NCI-H69 (cell line): ENCODE results near the gene MYL6B.

Experiments
- DNase-seq: peaks from one replicate; lab custom pipeline; 2025; lab: John Stamatoyannopoulos, UW

Gene MYL6B

GRCh38 chr12:56122637-56123036 lies 29.8 kb upstream of the MYL6B start:
- DNase-seq = peak; percentile 76

DNA sequence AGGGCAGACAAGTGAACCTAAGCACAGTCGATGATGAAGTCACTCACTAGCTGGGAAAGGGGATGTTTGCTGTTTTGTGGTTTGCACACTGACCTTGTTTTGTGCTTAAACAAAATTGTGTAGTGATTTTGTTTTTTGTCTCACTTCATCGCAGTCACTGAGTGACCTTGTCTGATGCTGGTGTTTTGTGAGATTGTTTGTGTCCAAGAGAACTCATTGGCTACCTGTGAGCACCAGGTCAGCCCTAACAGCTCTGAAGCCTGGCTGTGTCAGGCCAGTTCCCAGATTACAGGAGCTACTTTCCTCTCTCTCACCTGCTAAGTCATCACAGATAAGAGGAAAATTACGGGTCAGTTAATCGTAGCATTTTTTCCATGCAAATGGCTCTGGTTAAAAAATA lies 28.3 kb upstream of the MYL6B start:
- DNase-seq = no peak

GRCh38 chr12:56126732-56127239 lies 25.6 kb upstream of the MYL6B start:
- DNase-seq = no peak

- no peak for DNase-seq
These were observed 24.9 kb upstream of the MYL6B start for GRCh38 chr12:56127485-56127887.

- DNase-seq = peak; percentile 100
These were observed 24.3 kb upstream of the MYL6B start, which contains the start of gene ESYT1 for GRCh38 chr12:56127888-56128669. Gene ESYT1, plus strand, starts transcription at chr12:56128267. Its CDS starts 53 bp downstream, at chr12:56128320.

DNA sequence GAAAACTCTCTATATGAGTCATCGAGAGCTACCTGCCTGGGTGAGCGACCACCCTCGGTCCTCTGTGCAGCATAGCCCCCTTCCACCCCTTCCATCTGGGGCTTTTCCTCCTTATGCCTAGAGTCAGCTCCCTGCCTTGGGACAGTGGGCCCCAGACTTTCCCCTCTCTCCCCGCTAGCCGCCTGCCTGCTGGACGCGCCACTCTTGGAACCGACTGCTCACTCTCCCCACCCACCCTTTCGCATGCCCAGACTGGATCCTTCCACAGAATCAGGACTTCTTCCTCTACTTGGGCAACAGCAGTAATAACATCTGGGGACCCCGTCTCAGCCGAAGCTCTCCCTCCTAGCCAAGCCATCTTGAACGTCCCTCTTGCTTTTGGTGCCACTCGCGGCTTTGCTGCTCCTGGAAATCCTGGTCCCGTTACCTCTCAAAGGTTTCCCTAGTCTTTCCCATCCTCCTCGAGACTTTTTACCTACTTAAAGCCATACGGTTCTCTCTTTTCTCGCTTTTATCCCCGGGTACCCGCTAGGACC lies 23.6 kb upstream of the MYL6B start:
- DNase-seq = peak; percentile 63

GRCh38 chr12:56129206-56129941 lies 23.0 kb upstream of the MYL6B start:
- DNase-seq = peak; percentile 75

DNA sequence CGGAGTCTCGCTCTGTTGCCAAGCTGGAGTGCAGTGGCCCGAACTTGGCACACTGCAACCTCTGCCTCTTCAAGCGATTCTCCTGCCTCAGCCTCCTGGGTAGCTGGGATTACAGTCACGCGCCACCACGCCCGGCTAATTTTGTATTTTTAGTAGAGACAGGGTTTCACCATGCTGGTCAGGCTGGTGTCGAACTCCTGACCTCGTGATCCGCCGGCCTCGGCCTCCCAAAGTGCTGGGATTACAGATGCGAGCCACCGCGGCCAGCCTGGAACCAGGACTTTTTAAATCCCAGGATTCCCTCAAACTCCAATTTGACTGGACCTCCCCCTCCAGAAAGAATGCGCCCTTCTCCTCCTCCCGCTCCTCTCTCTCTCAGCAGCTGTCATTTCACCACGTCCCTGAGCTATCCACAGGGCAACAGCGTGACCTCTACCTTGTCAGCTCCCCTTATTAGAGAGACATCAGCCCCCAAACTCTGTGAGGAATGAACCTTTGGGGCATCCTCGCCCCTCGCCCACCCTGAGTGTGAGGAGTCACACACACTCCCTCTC lies 22.4 kb upstream of the MYL6B start:
- no peak for DNase-seq

DNA sequence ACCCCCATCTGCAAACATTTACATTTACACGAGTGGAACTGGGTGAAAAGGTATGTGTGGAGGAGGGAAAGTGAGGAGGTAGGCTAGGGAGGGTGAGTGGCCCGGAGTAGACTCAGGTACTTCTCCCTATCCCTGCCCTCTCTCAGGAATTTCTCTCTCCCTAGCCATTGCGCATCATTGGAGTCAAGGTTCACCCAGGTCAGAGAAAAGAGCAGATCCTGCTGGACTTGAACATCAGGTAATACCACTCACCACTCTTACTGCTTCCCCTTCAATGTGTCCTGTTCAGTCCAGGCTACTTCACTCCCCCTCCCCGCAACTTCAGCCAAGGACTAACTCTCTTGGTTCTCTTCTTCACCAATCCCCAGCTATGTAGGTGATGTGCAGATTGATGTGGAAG lies 21.5 kb upstream of the MYL6B start:
- DNase-seq = no peak

DNA sequence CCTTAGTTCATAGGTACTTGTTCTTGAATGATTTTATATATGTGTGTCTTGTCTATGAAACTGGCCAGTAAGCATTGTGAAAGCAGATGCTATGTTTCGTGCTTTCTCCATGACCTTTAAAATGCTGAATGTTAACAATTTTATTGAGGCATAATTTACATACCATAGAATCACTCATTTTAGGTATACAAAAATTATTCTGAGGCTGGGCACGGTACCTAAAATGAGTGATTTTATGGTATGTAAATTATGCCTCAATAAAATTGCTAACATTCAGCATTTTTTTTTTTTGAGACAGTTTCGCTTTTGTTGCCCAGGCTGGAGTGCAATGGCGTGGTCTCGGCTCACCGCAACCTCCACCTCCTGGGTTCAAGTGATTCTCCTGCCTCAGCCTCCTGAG lies 17.5 kb upstream of the MYL6B start:
- no peak for DNase-seq

GRCh38 chr12:56137853-56138571 lies 14.4 kb upstream of the MYL6B start:
- DNase-seq = no peak

- no peak for DNase-seq
These were observed 10.2 kb upstream of the MYL6B start for GRCh38 chr12:56141946-56142784.

DNA sequence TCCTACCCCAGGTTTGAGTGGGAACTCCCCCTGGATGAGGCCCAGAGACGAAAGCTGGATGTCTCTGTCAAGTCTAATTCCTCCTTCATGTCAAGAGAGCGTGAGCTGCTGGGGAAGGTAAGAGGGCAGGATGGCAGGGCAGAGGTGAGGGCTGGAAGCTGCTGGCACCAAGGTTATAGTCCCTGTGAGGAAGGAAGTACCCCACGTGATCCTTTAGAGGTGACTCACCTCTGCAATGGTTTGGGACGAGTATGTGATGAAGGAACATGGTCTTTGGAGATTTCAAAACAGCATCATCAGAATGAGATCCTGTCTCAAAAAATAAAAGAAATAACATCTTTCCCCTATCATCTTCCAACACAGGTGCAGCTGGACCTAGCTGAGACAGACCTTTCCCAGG lies 9.2 kb upstream of the MYL6B start:
- no peak for DNase-seq

DNA sequence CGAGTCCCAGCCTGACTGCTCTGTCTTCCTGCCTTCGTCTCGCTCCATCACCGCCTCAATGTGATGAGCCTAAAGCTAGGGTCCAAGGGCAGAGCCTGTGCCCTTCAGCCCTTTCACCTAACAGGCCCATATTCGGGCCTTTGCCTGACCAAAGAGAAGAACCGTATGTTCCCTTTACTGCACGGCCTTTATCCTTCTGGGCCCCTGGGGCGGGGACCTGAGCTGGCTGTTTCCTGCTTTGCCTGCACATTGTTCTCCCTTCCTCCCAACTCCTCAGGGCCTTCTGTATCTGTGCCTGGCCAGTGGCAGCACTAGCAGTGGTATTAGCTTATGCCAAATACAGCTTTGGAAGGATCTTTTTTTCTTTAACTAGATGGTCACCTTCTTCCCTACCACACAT lies 8.5 kb upstream of the MYL6B start:
- DNase-seq = no peak

GRCh38 chr12:56145217-56145616 lies 7.2 kb upstream of the MYL6B start:
- no peak for DNase-seq

- DNase-seq = peak; percentile 57
These were observed 5.6 kb upstream of the MYL6B start for GRCh38 chr12:56146492-56147460.

- peak; percentile 29 for DNase-seq
These were observed 1.8 kb upstream of the MYL6B start for GRCh38 chr12:56150563-56150962.

GRCh38 chr12:56151672-56152131 lies 685 bp upstream of the MYL6B start:
- DNase-seq = peak; percentile 82
